M059J (cell line): ENCODE results near the gene KCNQ1. TPM values are rescaled to one million over a fixed set of nuclear protein-coding genes. Genes with fewer than 3 reads are reported as not detected.

Experiments used
- DNase-seq: peaks from one replicate; pipeline ENCODE4 v3.0.0-alpha.2; 2012; ENCODE audit warnings: low read depth
- total RNA-seq: library from RNA; depleted of rRNA; stranded (reverse); fragments of >200 nt; shearing (Covaris generic); gene quantifications from 2 replicates; pipeline ENCODE4 v1.2.3, GENCODE V29; 2014

Gene KCNQ1
- total RNA-seq, 1 experiment from 2014 or later, result not detected

GRCh38 chr11:2730272-2731129, 285.7 kb downstream of the KCNQ1 start:
- no peak for DNase-seq

GRCh38 chr11:2731130-2732125, 286.6 kb downstream of the KCNQ1 start:
- no peak for DNase-seq

- DNase-seq, result no peak
These were observed 287.6 kb downstream of the KCNQ1 start for GRCh38 chr11:2732261-2732939.

- DNase-seq, result no peak
These were observed 288.3 kb downstream of the KCNQ1 start for GRCh38 chr11:2732940-2733628.

- DNase-seq, result peak; percentile 29
These were observed 289.6 kb downstream of the KCNQ1 start for GRCh38 chr11:2734181-2735052.

- DNase-seq, result no peak
These were observed 290.3 kb downstream of the KCNQ1 start for GRCh38 chr11:2735053-2735589.

- DNase-seq, result no peak
These were observed 291.9 kb downstream of the KCNQ1 start for GRCh38 chr11:2736577-2737225.

- peak; percentile 64 for DNase-seq
These were observed 292.4 kb downstream of the KCNQ1 start for GRCh38 chr11:2737226-2737590.

- peak; percentile 73 for DNase-seq
These were observed 293.1 kb downstream of the KCNQ1 start for GRCh38 chr11:2737866-2738265.

- no peak for DNase-seq
These were observed 294.0 kb downstream of the KCNQ1 start for GRCh38 chr11:2738551-2739431.

GRCh38 chr11:2739531-2740274, 294.9 kb downstream of the KCNQ1 start:
- DNase-seq, result no peak

- DNase-seq, result no peak
These were observed 295.6 kb downstream of the KCNQ1 start for GRCh38 chr11:2740275-2740940.

- DNase-seq, result peak; percentile 26
These were observed 296.2 kb downstream of the KCNQ1 start for GRCh38 chr11:2741006-2741376.

- peak; percentile 86 for DNase-seq
These were observed 296.7 kb downstream of the KCNQ1 start for GRCh38 chr11:2741377-2742131.

GRCh38 chr11:2742201-2742600, 297.4 kb downstream of the KCNQ1 start:
- DNase-seq, result no peak

- no peak for DNase-seq
These were observed 298.0 kb downstream of the KCNQ1 start for GRCh38 chr11:2742611-2743426.
